ENCODE results near the gene DPF3. TPM values are rescaled to one million over a fixed set of nuclear protein-coding genes. Genes with fewer than 3 reads are reported as not detected.

The DPF3 gene
- total RNA-seq, 1 donor from 2014 or later = 0.11 TPM

DNA sequence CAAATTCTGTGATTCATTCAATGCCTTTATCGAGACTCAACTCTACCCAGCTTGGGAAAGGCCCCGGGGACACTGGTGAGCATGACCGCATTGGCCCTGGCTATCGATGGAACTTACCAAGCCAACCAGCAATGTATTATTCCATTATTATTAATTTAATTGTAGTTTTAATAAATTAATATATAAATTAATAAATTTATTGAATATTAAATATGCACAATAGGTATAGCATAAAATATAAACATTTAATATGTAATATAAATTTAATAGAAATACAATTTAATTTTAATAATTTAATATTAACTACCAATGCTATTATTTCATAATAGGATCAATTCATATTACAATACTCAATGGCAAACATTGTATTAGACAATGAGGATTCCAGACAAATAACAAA, 163.4 kb downstream of the DPF3 start:
- H3K27ac ChIP-seq = no peak overlapping the region
- H3K4me1 ChIP-seq = no peaks in the 10 kb centered on the region
- no peaks in the 10 kb centered on the region for H3K9me3 ChIP-seq
- no peaks in the 10 kb centered on the region for H3K36me3 ChIP-seq
- intact Hi-C loops (cut with DNase I) = no loop called here
- DNase-seq (ENCODE audit: low spot score in 2 of 2) = no peak
- no peak overlapping the region for H3K4me3 ChIP-seq
- TF ChIP-seq, protein P1, sequence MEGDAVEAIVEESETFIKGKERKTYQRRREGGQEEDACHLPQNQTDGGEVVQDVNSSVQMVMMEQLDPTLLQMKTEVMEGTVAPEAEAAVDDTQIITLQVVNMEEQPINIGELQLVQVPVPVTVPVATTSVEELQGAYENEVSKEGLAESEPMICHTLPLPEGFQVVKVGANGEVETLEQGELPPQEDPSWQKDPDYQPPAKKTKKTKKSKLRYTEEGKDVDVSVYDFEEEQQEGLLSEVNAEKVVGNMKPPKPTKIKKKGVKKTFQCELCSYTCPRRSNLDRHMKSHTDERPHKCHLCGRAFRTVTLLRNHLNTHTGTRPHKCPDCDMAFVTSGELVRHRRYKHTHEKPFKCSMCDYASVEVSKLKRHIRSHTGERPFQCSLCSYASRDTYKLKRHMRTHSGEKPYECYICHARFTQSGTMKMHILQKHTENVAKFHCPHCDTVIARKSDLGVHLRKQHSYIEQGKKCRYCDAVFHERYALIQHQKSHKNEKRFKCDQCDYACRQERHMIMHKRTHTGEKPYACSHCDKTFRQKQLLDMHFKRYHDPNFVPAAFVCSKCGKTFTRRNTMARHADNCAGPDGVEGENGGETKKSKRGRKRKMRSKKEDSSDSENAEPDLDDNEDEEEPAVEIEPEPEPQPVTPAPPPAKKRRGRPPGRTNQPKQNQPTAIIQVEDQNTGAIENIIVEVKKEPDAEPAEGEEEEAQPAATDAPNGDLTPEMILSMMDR (IDR thresholded peaks at IDR 0.05) = no peak
- no peaks in the 10 kb centered on the region for H3K27me3 ChIP-seq

DNA sequence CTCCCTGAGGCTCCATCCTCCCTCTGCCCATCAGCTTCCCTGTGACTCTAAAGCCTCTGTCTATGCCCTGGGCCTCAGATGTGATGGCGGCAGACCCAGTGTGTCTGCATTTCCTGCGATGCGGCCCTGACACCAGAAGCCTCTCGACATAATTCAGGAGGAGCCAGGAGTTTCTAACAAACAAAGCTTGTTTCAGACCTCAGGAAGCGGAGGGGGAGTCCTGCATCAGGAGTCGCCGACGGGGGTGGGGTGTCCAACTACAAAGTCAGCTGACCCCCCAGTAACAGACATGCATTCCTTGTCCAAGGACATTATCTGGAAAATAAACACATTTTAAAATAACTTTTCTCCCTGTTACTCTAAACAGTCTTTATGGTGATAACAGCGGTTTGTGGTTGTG, 167.5 kb downstream of the DPF3 start:
- TF ChIP-seq, protein P1 (IDR thresholded peaks at IDR 0.05) = no peak
- H3K36me3 ChIP-seq = no peaks in the 10 kb centered on the region
- no peak overlapping the region for H3K4me3 ChIP-seq
- peaks cover 0 to 14% of the 10 kb centered on the region in 2 donors for H3K4me1 ChIP-seq
- intact Hi-C loops (cut with DNase I) = no loop called here
- H3K27ac ChIP-seq = peak overlapping the region in 1 of 2 donors; percentile 17
- H3K9me3 ChIP-seq = no peaks in the 10 kb centered on the region
- no peaks in the 10 kb centered on the region for H3K27me3 ChIP-seq
- DNase-seq (ENCODE audit: low spot score in 2 of 2) = no peak

DNA sequence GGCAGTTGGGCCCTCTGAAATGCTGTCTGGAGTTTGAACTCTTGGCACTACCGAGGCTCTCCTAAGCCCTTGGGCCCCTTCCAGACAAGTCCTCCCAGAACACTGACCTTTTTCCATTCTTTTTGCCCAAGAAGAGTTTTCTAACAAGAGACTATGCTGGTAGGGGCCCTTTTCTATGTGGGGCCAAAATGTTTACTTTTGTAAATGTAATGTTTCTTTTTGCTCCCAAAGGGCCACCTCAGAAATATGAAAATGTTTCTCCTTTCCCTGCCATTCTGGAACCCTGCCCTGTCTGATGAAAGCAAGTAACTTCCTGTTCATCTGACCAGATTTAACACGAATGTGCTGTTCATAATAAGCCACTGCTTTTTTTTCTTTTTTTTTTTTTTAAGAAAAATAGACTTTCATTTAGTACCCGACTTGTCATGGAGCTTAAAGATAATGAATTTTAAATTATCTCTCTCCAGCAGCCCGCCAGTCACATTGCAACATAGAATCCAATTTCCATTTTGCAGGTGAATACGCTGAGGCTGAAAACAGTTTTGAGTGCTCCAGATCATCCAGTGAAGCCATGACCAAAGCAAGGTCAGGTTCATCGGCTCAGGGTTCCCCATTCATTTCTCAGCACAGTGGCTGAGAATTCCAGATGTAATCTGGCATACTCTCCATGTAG, 169.9 kb downstream of the DPF3 start:
- Histone ChIP-seq H3K4me1 (peaks cover 0 to 14% of the 10 kb centered on the region in 2 donors), H3K27ac (peak overlapping the region; percentile 63 to 73), H3K27me3 (no peaks in the 10 kb centered on the region), H3K9me3 (no peaks in the 10 kb centered on the region), H3K36me3 (no peaks in the 10 kb centered on the region), H3K4me3 (no peak overlapping the region)
- intact Hi-C loops (cut with DNase I) = no loop called here
- DNase-seq (ENCODE audit: low spot score in 2 of 2) = no peak
- TF ChIP-seq, protein P1 (IDR thresholded peaks at IDR 0.05) = no peak

DNA sequence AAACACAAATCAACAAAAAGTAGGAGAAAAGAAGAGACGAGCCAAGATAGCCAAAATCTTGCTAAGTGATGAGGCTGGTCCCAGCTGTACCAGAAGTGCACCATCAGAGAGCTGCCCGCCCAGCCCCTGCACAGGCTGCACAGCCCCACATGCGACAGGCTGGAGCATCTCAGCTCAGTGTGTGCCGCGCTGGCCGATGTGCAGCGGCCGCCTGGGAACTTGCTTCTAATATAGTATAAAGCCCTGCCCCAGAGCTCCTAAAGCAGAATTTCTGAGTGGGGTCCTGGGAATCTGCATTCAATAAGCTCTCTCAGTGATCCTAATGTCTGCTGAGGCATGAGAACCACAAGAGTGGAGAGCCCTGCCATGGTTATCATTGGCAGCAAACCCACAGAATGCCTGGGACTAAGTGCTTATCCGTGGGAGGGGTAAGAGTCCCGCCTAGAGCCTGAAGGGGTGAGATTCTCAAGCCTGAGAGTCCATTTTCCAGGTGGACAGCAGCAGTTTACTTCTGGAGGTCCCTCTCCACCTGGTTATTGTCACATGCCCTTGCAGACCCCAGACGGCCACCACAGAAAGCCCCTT, 171.6 kb downstream of the DPF3 start:
- intact Hi-C loops (cut with DNase I) = no loop called here
- Histone ChIP-seq H3K36me3 (no peaks in the 10 kb centered on the region), H3K27me3 (no peaks in the 10 kb centered on the region), H3K9me3 (no peaks in the 10 kb centered on the region), H3K27ac (no peak overlapping the region), H3K4me3 (no peak overlapping the region), H3K4me1 (peaks cover 0 to 14% of the 10 kb centered on the region in 2 donors)
- TF ChIP-seq, protein P1 (IDR thresholded peaks at IDR 0.05) = no peak
- DNase-seq (ENCODE audit: low spot score in 2 of 2) = no peak

DNA sequence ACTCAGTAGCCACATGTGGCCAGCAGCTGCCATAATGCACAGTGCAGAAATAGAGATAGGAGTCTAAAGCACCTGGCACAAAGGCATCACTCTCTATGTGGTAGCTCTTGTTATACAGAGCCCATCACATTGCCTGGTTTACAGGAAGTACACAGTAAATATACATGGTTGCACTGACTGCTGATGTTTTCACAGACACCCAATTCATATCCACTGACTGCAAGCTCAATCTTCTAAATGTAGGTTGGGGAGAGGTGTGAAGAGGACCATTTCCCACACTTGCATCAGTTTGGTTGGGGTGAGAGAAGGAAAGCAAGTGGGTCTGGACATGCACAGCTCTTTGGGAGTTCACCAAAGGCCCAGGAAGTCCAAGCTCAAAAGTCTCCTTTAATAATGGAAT, 172.8 kb downstream of the DPF3 start:
- Histone ChIP-seq H3K4me3 (no peak overlapping the region), H3K4me1 (peaks cover 0 to 16% of the 10 kb centered on the region in 2 donors), H3K9me3 (no peaks in the 10 kb centered on the region), H3K36me3 (no peaks in the 10 kb centered on the region), H3K27me3 (no peaks in the 10 kb centered on the region), H3K27ac (no peak overlapping the region)
- intact Hi-C loops (cut with DNase I) = no loop called here
- TF ChIP-seq, protein P1 (IDR thresholded peaks at IDR 0.05) = no peak
- DNase-seq (ENCODE audit: low spot score in 2 of 2) = no peak

Measured in ascending aorta (tissue), 2 donors.